IMR-90 (cell line): ENCODE data around the gene P2RX7. TPM values are rescaled to one million over a fixed set of nuclear protein-coding genes. Genes with fewer than 3 reads are reported as not detected.

ENCODE experiments used
- ATAC-seq: fragments of 200-7000 bp; cut with Tn5 transposase; 2 replicates; pipeline ENCODE4 v1.9.1; 2020; ENCODE audit warnings: low read depth, mild to moderate bottlenecking, moderate library complexity
- BruUV-seq: library from RNA; stranded (reverse); fragments of 400-500 nt; replicated peaks from 2 replicates; lab custom pipeline; 2021; lab: Mats Ljungman, UMichigan
- CTCF ChIA-PET: fragments of 300-600 bp; formaldehyde crosslinking; extraction: SDS; loops from one replicate; lab custom pipeline; 2021; ENCODE audit warnings: antibody characterized with exemption; lab: Yijun Ruan, JAX
- POLR2A ChIA-PET: fragments of 300-600 bp; sonication (Branson Sonifier 250); formaldehyde crosslinking; loops from one replicate; lab custom pipeline; 2022; ENCODE audit warnings: antibody characterized with exemption; ENCODE audit not compliant: unreplicated experiment; lab: Charles Lee
- DNase-seq: peaks from one replicate; pipeline ENCODE4 v3.0.0; 2013
- H2AFZ ChIP-seq: replicated peaks from 2 replicates; pipeline ENCODE3; 2013; ENCODE audit warnings: low read length, mild to moderate bottlenecking; ENCODE audit not compliant: poor library complexity
- H2AK5ac ChIP-seq: 2 replicates; pipeline ENCODE4 v1.6.1; 2013; ENCODE audit warnings: low read depth, low read length, inconsistent platforms
- H2AK9ac ChIP-seq: replicated peaks from 2 replicates; pipeline ENCODE3; 2013; ENCODE audit warnings: mild to moderate bottlenecking, low read depth, low read length, moderate library complexity; ENCODE audit not compliant: poor library complexity
- H2BK120ac ChIP-seq: 2 replicates; pipeline ENCODE4 v1.6.1; 2013; ENCODE audit warnings: low read depth, low read length, inconsistent platforms
- H2BK15ac ChIP-seq: 3 replicates; pipeline ENCODE4 v1.6.1; 2013; ENCODE audit warnings: low read depth, low read length, inconsistent platforms
- H2BK20ac ChIP-seq: 2 replicates; pipeline ENCODE4 v1.6.1; 2013; ENCODE audit warnings: low read depth, mild to moderate bottlenecking, inconsistent platforms, low read length, moderate library complexity
- H2BK5ac ChIP-seq: 2 replicates; pipeline ENCODE4 v1.6.1; 2013; ENCODE audit warnings: mild to moderate bottlenecking, low read depth, low read length, inconsistent platforms; ENCODE audit not compliant: poor library complexity, severe bottlenecking
- H3K14ac ChIP-seq: replicated peaks from 2 replicates; pipeline ENCODE4 v1.6.1; 2013; ENCODE audit warnings: low read depth, low read length, inconsistent platforms
- H3K18ac ChIP-seq: 2 replicates; pipeline ENCODE4 v1.6.1; 2013; ENCODE audit warnings: low read depth, low read length, control low read depth
- H3K23ac ChIP-seq: 2 replicates; pipeline ENCODE4 v1.6.1; 2013; ENCODE audit warnings: low read depth, low read length, inconsistent platforms
- H3K27ac ChIP-seq: 2 replicates; pipeline ENCODE4 v1.5.1; 2013; ENCODE audit warnings: mild to moderate bottlenecking, control low read depth, low read length; ENCODE audit not compliant: insufficient read depth
- H3K27me3 ChIP-seq: 2 replicates; pipeline ENCODE4 v1.6.1; 2013; ENCODE audit warnings: low read length; ENCODE audit not compliant: control insufficient read depth, insufficient read depth
- H3K36me3 ChIP-seq: 2 replicates; pipeline ENCODE4 v1.6.1; 2013; ENCODE audit warnings: low read length, mixed read lengths; ENCODE audit not compliant: control insufficient read depth, insufficient read depth
- H3K4ac ChIP-seq: 2 replicates; pipeline ENCODE4 v1.6.1; 2013; ENCODE audit warnings: low read depth, low read length, inconsistent platforms
- H3K4me1 ChIP-seq: 2 replicates; pipeline ENCODE4 v1.6.1; 2013; ENCODE audit warnings: low read length, mixed read lengths; ENCODE audit not compliant: control insufficient read depth, insufficient read depth
- H3K4me2 ChIP-seq: 2 replicates; pipeline ENCODE4 v1.6.1; 2013; ENCODE audit warnings: low read depth, mild to moderate bottlenecking, control low read depth, low read length, moderate library complexity
- H3K4me3 ChIP-seq: 2 replicates; pipeline ENCODE4 v1.5.1; 2013; ENCODE audit warnings: low read depth, mild to moderate bottlenecking, control low read depth, low read length, moderate library complexity; ENCODE audit not compliant: insufficient read depth
- H3K56ac ChIP-seq: 2 replicates; pipeline ENCODE4 v1.6.1; 2013; ENCODE audit warnings: low read length, inconsistent platforms; ENCODE audit not compliant: insufficient read depth; ENCODE audit errors: extremely low read depth
- H3K79me1 ChIP-seq, 2 experiments: 2 replicates each; pipeline ENCODE4 v1.6.1; 2013; ENCODE audit warnings: low read length in 2 of 2, inconsistent platforms in 1 of 2, low read depth in 1 of 2
- H3K9ac ChIP-seq: 2 replicates; pipeline ENCODE4 v1.6.1; 2013; ENCODE audit warnings: low read depth, low read length, control low read depth
- H3K9me1 ChIP-seq: 2 replicates; pipeline ENCODE4 v1.6.1; 2013; ENCODE audit warnings: low read length, inconsistent platforms; ENCODE audit not compliant: insufficient read depth
- H3K9me3 ChIP-seq: 2 replicates; pipeline ENCODE4 v1.6.1; 2013; ENCODE audit warnings: low read length; ENCODE audit not compliant: control insufficient read depth, insufficient read depth
- H4K20me1 ChIP-seq: 2 replicates; pipeline ENCODE4 v1.6.1; 2013; ENCODE audit warnings: low read length, inconsistent platforms; ENCODE audit not compliant: insufficient read depth
- H4K5ac ChIP-seq: 2 replicates; pipeline ENCODE4 v1.6.1; 2013; ENCODE audit warnings: mild to moderate bottlenecking, low read depth, low read length, control low read depth
- H4K8ac ChIP-seq, 2 experiments: 2 replicates each; pipeline ENCODE4 v1.6.1; 2013; ENCODE audit warnings: low read depth in 2 of 2, low read length in 2 of 2, control low read depth in 1 of 2, inconsistent platforms in 1 of 2
- H4K91ac ChIP-seq: 2 replicates; pipeline ENCODE4 v1.6.1; 2013; ENCODE audit warnings: low read depth, low read length, inconsistent platforms; ENCODE audit not compliant: insufficient read depth
- BHLHE40 ChIP-seq: fragments of 150-350 bp; IDR thresholded peaks from 2 replicates; pipeline ENCODE4 v1.6.1; 2016; ENCODE audit warnings: mild to moderate bottlenecking, low read depth, low read length
- CEBPB ChIP-seq: IDR thresholded peaks from 2 replicates; pipeline ENCODE4 v1.6.1; 2012; ENCODE audit warnings: low read depth, low read length, improper control_type of control experiment
- CHD1 ChIP-seq: IDR thresholded peaks from 2 replicates; pipeline ENCODE4 v1.6.1; 2012; ENCODE audit warnings: low read depth, low read length, improper control_type of control experiment
- FOS ChIP-seq: fragments of 150-350 bp; IDR thresholded peaks from 2 replicates; pipeline ENCODE4 v1.6.1; 2016; ENCODE audit warnings: low read depth, low read length
- MAFK ChIP-seq: IDR thresholded peaks from 2 replicates; pipeline ENCODE4 v1.6.1; 2012; ENCODE audit warnings: low read depth, low read length, improper control_type of control experiment
- MAZ ChIP-seq: IDR thresholded peaks from 2 replicates; pipeline ENCODE4 v1.6.1; 2012; ENCODE audit warnings: low read depth, mild to moderate bottlenecking, low read length, improper control_type of control experiment, moderate library complexity, borderline replicate concordance
- NFE2L2 ChIP-seq: fragments of 150-350 bp; IDR thresholded peaks from 2 replicates; pipeline ENCODE4 v1.6.1; 2016; ENCODE audit warnings: low read depth, mild to moderate bottlenecking, low read length
- POLR2A ChIP-seq: IDR thresholded peaks from 2 replicates; pipeline ENCODE4 v1.6.1; 2012; ENCODE audit warnings: mild to moderate bottlenecking, low read depth, low read length
- RAD21 ChIP-seq: IDR thresholded peaks from 2 replicates; pipeline ENCODE4 v1.6.1; 2012; ENCODE audit warnings: low read length, improper control_type of control experiment
- RCOR1 ChIP-seq: IDR thresholded peaks from 2 replicates; pipeline ENCODE4 v1.6.1; 2012; ENCODE audit warnings: mild to moderate bottlenecking, low read length, improper control_type of control experiment; ENCODE audit not compliant: insufficient replicate concordance
- RFX5 ChIP-seq: IDR thresholded peaks from 2 replicates; pipeline ENCODE4 v1.8.0; 2012; ENCODE audit warnings: low read depth, mild to moderate bottlenecking, low read length, moderate library complexity
- WGBS, 2 experiments: methylation state at CpG; one replicate each; pipeline versions ENCODE4 v1.1.5 to v1.1.7; 2013; ENCODE audit warnings: missing lambda C conversion rate in 2 of 2; ENCODE audit not compliant: insufficient read length in 1 of 2; ENCODE audit errors: extremely low coverage in 2 of 2; 5-methylcytosine and 5-hydroxymethylcytosine counted together
- dilution Hi-C: fragments of 300-500 bp; cut with HindIII; formaldehyde crosslinking; loops from one replicate; pipeline ENCODE4 v1.14.3; 2018; ENCODE audit warnings: low sequenced_read_pairs; ENCODE audit not compliant: unreplicated experiment
- in situ Hi-C: fragments of 300-500 bp; cut with MboI; formaldehyde crosslinking; loops from 3 replicates; pipeline ENCODE4 v1.14.3; 2019; ENCODE audit warnings: low sequenced_read_pairs, inconsistent platforms, mixed read lengths
- intact Hi-C: fragments of 100-400 bp; cut with micrococcal nuclease; formaldehyde crosslinking; loops from 2 replicates; pipeline ENCODE4 v1.10.0; 2022
- polyA plus RNA-seq, 3 experiments: library from polyadenylated mRNA; depleted of rRNA; stranded (reverse); fragments of >200 nt; gene quantifications; 2 replicates each; pipeline ENCODE4 v1.2.3, GENCODE V29; 2012; ENCODE audit warnings: low replicate concordance in 1 of 3
- total RNA-seq: library from RNA; depleted of rRNA; stranded (reverse); fragments of >200 nt; gene quantifications from 2 replicates; pipeline ENCODE4 v1.2.3, GENCODE V29; 2012
- TF ChIP-seq, protein P1 (sequence below): fragments of 150-350 bp; IDR thresholded peaks from 2 replicates; pipeline ENCODE4 v1.6.1; 2016; ENCODE audit warnings: low read depth, mild to moderate bottlenecking, low read length, moderate library complexity, borderline replicate concordance
- TF ChIP-seq, protein P2 (sequence below): conservative IDR thresholded peaks from 2 replicates; pipeline ENCODE4 v1.5.1; 2012; ENCODE audit warnings: mild to moderate bottlenecking, low read depth, low read length, improper control_type of control experiment

Gene P2RX7
- total and polyA plus RNA-seq, 2 of the 4 experiments (the other 2 are of a cell fraction), result 0.07 to 0.18 TPM

DNA sequence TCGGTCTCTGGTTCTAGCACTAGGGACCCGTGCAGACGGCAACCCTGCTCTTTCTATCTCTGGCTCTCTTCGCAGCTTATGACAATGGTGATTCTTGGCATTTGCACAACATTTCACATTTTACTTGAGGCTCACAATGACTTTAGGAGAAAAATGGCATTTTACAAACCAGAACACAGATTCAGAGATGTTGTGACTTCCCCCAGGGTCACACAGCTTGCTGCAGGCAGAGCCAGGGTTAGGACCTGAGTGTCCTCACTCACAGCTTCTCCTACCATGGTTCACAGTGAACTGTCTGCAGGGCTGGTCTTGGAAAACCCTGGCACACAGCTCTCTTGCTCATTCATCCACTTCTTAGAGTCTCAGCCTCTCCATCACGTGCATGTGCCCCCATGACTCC is 23.7 kb downstream of the P2RX7 start:
- H3K4me3 ChIP-seq, result no peak overlapping the region
- H2BK20ac ChIP-seq, result no peak overlapping the region
- ChIA-PET CTCF (no interaction called here), POLR2A (no interaction called here)
- no peak overlapping the region for H4K91ac ChIP-seq
- no peaks in the 10 kb centered on the region for H3K9me1 ChIP-seq
- no TSS peak for BruUV-seq
- in situ Hi-C loops (no loop called here), dilution Hi-C loops (no loop called here), intact Hi-C loops (no loop called here)
- H2BK15ac ChIP-seq, result no peak overlapping the region
- ATAC-seq, result no peak
- peaks cover 8% of the 10 kb centered on the region for H3K9me3 ChIP-seq
- 42% methylated on average over 2 of the region's 5 CpGs; no CpG with 5 or more reads in 1 of the 2 experiments for WGBS, 2 experiments
- no peak overlapping the region for H3K27ac ChIP-seq
- DNase-seq, result no peak
- H2AK9ac ChIP-seq, result no peak overlapping the region
- no peak overlapping the region for H2BK5ac ChIP-seq
- no peak overlapping the region for H2AK5ac ChIP-seq
- no peak overlapping the region for H3K9ac ChIP-seq
- H3K14ac ChIP-seq, result no peak overlapping the region
- no peak overlapping the region for H2BK120ac ChIP-seq
- H4K8ac ChIP-seq, result no peak overlapping the region
- no peak overlapping the region for H3K4me2 ChIP-seq
- no peaks in the 10 kb centered on the region for H3K4me1 ChIP-seq
- TF ChIP-seq POLR2A, result no peak
- no peak for TF ChIP-seq RFX5
- TF ChIP-seq, protein P1, sequence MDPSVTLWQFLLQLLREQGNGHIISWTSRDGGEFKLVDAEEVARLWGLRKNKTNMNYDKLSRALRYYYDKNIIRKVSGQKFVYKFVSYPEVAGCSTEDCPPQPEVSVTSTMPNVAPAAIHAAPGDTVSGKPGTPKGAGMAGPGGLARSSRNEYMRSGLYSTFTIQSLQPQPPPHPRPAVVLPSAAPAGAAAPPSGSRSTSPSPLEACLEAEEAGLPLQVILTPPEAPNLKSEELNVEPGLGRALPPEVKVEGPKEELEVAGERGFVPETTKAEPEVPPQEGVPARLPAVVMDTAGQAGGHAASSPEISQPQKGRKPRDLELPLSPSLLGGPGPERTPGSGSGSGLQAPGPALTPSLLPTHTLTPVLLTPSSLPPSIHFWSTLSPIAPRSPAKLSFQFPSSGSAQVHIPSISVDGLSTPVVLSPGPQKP, result no peak
- no peak for TF ChIP-seq MAFK
- no peak for TF ChIP-seq NFE2L2
- TF ChIP-seq, protein P2, sequence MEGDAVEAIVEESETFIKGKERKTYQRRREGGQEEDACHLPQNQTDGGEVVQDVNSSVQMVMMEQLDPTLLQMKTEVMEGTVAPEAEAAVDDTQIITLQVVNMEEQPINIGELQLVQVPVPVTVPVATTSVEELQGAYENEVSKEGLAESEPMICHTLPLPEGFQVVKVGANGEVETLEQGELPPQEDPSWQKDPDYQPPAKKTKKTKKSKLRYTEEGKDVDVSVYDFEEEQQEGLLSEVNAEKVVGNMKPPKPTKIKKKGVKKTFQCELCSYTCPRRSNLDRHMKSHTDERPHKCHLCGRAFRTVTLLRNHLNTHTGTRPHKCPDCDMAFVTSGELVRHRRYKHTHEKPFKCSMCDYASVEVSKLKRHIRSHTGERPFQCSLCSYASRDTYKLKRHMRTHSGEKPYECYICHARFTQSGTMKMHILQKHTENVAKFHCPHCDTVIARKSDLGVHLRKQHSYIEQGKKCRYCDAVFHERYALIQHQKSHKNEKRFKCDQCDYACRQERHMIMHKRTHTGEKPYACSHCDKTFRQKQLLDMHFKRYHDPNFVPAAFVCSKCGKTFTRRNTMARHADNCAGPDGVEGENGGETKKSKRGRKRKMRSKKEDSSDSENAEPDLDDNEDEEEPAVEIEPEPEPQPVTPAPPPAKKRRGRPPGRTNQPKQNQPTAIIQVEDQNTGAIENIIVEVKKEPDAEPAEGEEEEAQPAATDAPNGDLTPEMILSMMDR, result no peak
- no peak for TF ChIP-seq MAZ
- no peak for TF ChIP-seq FOS
- no peak for TF ChIP-seq BHLHE40
- no peak for TF ChIP-seq CHD1
- TF ChIP-seq CEBPB, result no peak
- no peak for TF ChIP-seq RAD21
- no peak for TF ChIP-seq RCOR1
- H4K20me1 ChIP-seq, result no peaks in the 10 kb centered on the region
- no peaks in the 10 kb centered on the region for H3K79me1 ChIP-seq
- H4K5ac ChIP-seq, result no peak overlapping the region
- no peak overlapping the region for H3K18ac ChIP-seq
- H3K27me3 ChIP-seq, result peaks cover 36% of the 10 kb centered on the region
- no peak overlapping the region for H3K4ac ChIP-seq
- H2AFZ ChIP-seq, result no peak overlapping the region
- H3K56ac ChIP-seq, result no peak overlapping the region
- H3K23ac ChIP-seq, result no peak overlapping the region
- H3K36me3 ChIP-seq, result no peaks in the 10 kb centered on the region
